Mucosa of descending colon (tissue), 3 donors: ENCODE data around the gene AVPR2. TPM values are rescaled to one million over a fixed set of nuclear protein-coding genes. Genes with fewer than 3 reads are reported as not detected.

Source experiments
- ATAC-seq: fragments of 200-7000 bp; cut with Tn5 transposase; one replicate; pipeline ENCODE4 v1.9.1; 2020; ENCODE audit warnings: mild to moderate bottlenecking, moderate library complexity
- DNase-seq, 3 donors: peaks; one replicate each; pipeline ENCODE4 v3.0.0-alpha.2; 2020
- H3K36me3 ChIP-seq: fragments of 200-600 bp; one replicate; pipeline ENCODE4 v1.8.0; 2021; ENCODE audit warnings: low read depth, mild to moderate bottlenecking
- H3K4me1 ChIP-seq: fragments of 200-600 bp; one replicate; pipeline ENCODE4 v1.8.0; 2021; ENCODE audit warnings: low read depth, mild to moderate bottlenecking
- H3K4me3 ChIP-seq: fragments of 200-600 bp; one replicate; pipeline ENCODE4 v1.8.0; 2021; ENCODE audit warnings: mild to moderate bottlenecking
- H3K9me3 ChIP-seq: fragments of 200-600 bp; one replicate; pipeline ENCODE4 v1.8.0; 2021; ENCODE audit warnings: mild to moderate bottlenecking
- intact Hi-C, 2 donors: fragments of 100-400 bp; cut with DNase I in 1 of 2; cut with micrococcal nuclease in 1 of 2; formaldehyde crosslinking; loops; one replicate each; pipeline versions ENCODE4 v1.11.0 to v1.11.1; 2022; cut with DNase I, micrococcal nuclease
- total RNA-seq, 3 donors: library from RNA; stranded (reverse); fragmentation: NEBNext Ultra II Directional in 2 of 3; extraction: Animal tissue kit (Norgen Biotek cat#: 25700) in 2 of 3; gene quantifications; one replicate each; pipeline versions ENCODE4 v1.2.1 to v1.2.4, GENCODE V29; 2021 to 2023
- TF ChIP-seq, protein P1 (sequence below): fragments of 200-600 bp; IDR thresholded peaks from one replicate; pipeline ENCODE4 v1.8.0; 2022; ENCODE audit warnings: antibody characterized with exemption, mild to moderate bottlenecking
- donor health status: DM: no; HTN: no; CAD: no; lungs with moderate emphysema.
- donor health status: DM: no; HTN: no; CAD: no.
- donor health status: DM: no; HTN: yes; CAD: no.

AVPR2 gene
- total RNA-seq, 3 donors from 2014 or later = 0.43 to 0.78 (median 0.54) TPM

DNA sequence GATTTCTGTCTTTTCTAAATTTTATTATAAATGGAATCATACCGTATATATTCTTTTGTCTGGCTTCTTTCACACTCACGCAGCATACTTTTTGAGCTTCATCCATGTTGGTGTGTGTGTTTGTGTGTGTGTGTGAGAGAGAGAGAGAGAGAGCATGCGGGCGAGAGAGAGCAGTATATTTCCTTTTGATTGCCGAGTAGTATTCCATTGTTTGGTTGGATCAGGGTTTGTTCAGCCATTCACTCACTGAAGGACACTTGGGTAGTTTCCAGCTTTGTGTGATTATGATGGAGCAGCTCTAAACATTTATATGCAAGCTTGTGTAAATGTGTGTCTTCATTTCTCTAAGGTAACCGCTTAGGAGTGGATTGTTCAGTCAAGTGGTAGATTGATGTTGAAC, 15.3 kb upstream of the AVPR2 start:
- Histone ChIP-seq H3K9me3 (no peaks in the 10 kb centered on the region), H3K4me3 (no peak overlapping the region), H3K4me1 (no peaks in the 10 kb centered on the region), H3K36me3 (no peaks in the 10 kb centered on the region)
- DNase-seq (no peak), ATAC-seq (no peak)
- TF ChIP-seq, protein P1, sequence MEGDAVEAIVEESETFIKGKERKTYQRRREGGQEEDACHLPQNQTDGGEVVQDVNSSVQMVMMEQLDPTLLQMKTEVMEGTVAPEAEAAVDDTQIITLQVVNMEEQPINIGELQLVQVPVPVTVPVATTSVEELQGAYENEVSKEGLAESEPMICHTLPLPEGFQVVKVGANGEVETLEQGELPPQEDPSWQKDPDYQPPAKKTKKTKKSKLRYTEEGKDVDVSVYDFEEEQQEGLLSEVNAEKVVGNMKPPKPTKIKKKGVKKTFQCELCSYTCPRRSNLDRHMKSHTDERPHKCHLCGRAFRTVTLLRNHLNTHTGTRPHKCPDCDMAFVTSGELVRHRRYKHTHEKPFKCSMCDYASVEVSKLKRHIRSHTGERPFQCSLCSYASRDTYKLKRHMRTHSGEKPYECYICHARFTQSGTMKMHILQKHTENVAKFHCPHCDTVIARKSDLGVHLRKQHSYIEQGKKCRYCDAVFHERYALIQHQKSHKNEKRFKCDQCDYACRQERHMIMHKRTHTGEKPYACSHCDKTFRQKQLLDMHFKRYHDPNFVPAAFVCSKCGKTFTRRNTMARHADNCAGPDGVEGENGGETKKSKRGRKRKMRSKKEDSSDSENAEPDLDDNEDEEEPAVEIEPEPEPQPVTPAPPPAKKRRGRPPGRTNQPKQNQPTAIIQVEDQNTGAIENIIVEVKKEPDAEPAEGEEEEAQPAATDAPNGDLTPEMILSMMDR = no peak
- intact Hi-C loops = no loop called here

DNA sequence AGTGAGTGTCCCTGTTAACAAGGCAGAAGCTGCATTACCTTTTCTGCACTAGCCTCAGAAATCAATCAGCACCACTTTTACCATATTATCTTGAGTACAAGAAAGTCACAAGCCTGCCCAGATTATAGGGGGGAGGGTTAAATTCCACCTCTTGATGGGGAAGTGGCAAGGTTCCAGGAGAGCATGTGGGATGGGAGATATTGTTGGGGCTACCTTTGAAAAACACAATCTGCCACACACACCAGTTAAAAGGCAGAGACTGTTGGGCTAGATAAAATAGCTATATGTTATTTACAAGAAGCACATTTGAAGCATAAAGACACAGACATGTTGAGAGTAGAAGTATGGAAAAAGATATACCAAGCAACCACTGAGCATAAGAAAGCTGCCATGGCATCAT, 6.6 kb upstream of the AVPR2 start:
- intact Hi-C loops = no loop called here
- Histone ChIP-seq H3K4me1 (no peaks in the 10 kb centered on the region), H3K9me3 (no peaks in the 10 kb centered on the region), H3K4me3 (no peak overlapping the region), H3K36me3 (no peaks in the 10 kb centered on the region)
- ATAC-seq (no peak), DNase-seq (no peak)
- TF ChIP-seq, protein P1 = no peak

DNA sequence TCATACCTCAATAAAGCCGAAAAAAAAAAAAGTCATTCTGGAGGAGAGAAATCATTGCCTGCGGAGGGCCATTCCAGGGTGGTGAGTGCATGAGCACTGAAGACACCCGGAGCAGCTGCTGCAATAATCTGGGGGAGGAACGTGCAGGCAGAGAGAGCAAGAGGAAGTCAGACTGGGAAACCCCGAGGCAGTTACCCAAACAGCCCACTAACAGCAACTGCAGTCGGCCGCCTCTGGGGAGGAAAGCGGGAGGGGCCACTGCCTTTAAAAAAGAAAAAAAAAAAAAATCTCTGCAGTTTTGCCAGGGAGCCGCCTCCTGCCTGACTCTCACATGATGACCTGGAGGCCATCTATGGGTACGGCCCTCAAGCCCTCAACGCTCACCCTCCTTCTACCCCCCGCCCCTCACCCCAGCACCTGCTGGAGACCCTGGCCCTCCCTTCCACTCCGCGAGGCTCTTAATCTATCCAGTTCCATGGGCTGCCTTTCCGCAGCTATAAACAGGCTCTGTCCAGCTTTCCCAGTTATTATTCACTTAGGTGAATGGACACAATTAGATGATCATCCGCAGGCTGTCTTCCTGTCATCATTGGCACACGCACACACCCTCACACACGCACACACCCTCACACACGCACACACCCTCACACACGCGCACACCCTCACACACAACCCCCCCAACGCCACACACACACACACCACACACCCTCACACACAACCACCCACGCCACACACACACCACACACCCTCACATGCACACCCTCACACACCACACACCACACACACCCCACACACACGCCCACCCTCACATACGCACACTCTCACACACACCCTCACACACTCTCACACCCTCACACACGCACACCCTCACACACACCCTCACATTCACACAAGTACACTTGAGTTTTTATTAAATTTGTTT, 3.4 kb upstream of the AVPR2 start:
- intact Hi-C loops = no loop called here
- ATAC-seq = peak; percentile 64
- TF ChIP-seq, protein P1 = no peak

DNA sequence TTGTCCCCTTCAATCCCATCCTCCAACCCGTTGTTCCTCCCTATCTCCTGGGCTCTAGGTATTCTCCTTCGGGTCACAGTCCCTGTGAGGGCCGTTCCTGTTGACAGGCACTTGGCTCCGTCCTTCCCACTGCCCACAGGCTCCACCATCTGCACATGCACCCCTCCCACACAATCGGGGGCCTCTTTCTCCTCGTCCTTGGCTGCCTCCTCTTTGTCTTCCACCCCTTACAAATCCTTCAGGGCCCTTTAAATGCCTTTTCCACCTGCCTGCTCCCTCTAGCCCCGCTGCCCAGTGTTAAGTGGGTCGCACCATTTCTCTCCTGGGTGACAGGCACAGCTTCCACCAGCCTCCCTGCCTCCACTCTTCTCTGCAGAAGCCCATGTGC, 2.7 kb upstream of the AVPR2 start:
- TF ChIP-seq, protein P1 = no peak
- no peak overlapping the region for H3K4me3 ChIP-seq
- H3K4me1 ChIP-seq = no peaks in the 10 kb centered on the region
- H3K9me3 ChIP-seq = no peaks in the 10 kb centered on the region
- DNase-seq = no peak
- no peak for ATAC-seq
- intact Hi-C loops = no loop called here
- H3K36me3 ChIP-seq = no peaks in the 10 kb centered on the region

More for the DNA sequence above, 3.4 kb upstream of the AVPR2 start:
- Histone ChIP-seq H3K36me3 (no peaks in the 10 kb centered on the region), H3K4me1 (no peaks in the 10 kb centered on the region), H3K9me3 (no peaks in the 10 kb centered on the region), H3K4me3 (no peak overlapping the region)
- DNase-seq = peak in 1 of 3 donors; percentile 47

DNA sequence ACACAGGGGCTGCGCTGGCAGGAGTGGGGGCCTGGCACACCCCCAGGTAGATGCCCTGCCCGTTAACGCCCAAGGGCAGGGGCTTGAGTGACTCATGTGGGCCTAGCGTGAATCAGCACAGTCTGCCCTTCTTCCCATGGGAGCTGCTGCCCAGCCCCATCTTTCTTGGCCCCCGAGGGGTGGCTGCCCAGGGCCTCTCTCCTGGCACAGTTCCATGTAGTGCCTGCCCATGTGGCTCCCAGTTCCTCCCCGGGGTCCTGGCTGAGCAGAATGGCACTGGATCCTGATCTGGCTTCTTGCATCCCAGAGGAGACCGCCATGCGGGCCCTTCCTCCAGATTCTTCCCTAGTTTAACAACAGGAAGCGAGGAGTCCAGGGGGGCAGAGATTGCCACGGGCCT, 2.1 kb upstream of the AVPR2 start:
- H3K9me3 ChIP-seq = no peaks in the 10 kb centered on the region
- H3K4me1 ChIP-seq = no peaks in the 10 kb centered on the region
- H3K4me3 ChIP-seq = no peak overlapping the region
- no peaks in the 10 kb centered on the region for H3K36me3 ChIP-seq
- intact Hi-C loops = no loop called here
- DNase-seq (no peak), ATAC-seq (no peak)
- TF ChIP-seq, protein P1 = no peak
